Measurements from ENCODE around the gene IFT20. TPM values are rescaled to one million over a fixed set of nuclear protein-coding genes. Genes with fewer than 3 reads are reported as not detected.
"Not testable (repeated sequence)": the region's sequence is repeated elsewhere in the genome, so short reads cannot be mapped to it uniquely, and the experiment has no call there.

The IFT20 gene
- total RNA-seq, 2 experiments from 2014 or later: 17.9 to 18.1 TPM

DNA sequence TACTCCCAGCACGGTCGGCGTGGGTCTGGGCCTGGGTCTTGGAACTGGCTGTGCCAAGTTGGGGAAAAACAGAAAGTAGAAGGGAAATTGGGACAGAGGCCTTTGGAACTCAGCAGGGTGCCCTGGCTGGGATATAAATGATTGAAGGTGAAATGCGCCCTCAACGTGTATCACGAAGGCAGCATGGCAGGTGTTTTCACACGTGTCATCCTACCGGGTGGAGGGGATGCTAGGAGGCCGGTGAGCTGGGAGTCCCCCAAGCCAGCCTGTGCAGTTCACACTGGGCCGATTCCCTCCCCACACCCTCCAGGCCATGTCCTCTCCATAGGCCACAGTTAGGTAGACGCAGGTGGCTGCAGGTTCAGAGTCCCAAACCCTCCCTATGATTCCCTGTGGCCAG lies 6.2 kb upstream of the IFT20 start:
- no peak for DNase-seq
- H3K9me3 Mint-ChIP-seq: no peaks in the 10 kb centered on the region
- no peak overlapping the region for H3K27ac Mint-ChIP-seq
- CTCF ChIA-PET: no interaction called here
- H3K4me3 Mint-ChIP-seq: no peak overlapping the region
- peaks cover 16% of the 10 kb centered on the region for H3K4me1 Mint-ChIP-seq (ENCODE audit: low read depth)
- H3K27me3 Mint-ChIP-seq (ENCODE audit: low read depth): no peaks in the 10 kb centered on the region
- peaks cover 9% of the 10 kb centered on the region for H3K36me3 Mint-ChIP-seq (ENCODE audit: low read depth)
- intact Hi-C loops (cut with micrococcal nuclease): no loop called here

DNA sequence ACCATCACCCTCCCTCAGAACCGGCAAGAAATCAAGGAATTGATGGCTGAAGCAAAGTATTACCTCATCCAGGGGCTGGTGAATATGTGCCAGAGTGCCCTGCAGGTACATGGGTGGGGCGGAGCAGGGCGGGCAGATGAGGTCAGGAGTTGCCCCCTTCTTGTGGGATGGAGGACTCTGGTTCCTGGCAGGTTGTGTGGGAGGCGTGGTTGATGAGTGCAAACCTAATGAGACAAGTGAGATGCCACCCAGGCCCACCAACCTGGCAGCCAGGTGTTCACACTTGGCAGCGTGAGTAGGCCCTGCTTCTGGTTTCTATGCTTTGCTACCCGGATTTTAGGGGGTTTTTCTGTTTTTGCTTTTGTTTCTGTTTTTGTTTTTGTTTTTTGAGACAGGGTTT lies 5.1 kb upstream of the IFT20 start:
- no peak overlapping the region for H3K4me3 Mint-ChIP-seq
- H3K4me1 Mint-ChIP-seq (ENCODE audit: low read depth): peaks cover 21% of the 10 kb centered on the region
- no peak for DNase-seq
- CTCF ChIA-PET: interaction anchor here (1.1 kb wide), 1 partner anchor 89 kb away, joined by 3 read pairs; no protein-coding TSS in a partner anchor
- no peak overlapping the region for H3K27ac Mint-ChIP-seq
- H3K36me3 Mint-ChIP-seq (ENCODE audit: low read depth): peaks cover 9% of the 10 kb centered on the region
- no peaks in the 10 kb centered on the region for H3K9me3 Mint-ChIP-seq
- H3K27me3 Mint-ChIP-seq (ENCODE audit: low read depth): no peaks in the 10 kb centered on the region
- intact Hi-C loops (cut with micrococcal nuclease): no loop called here

DNA sequence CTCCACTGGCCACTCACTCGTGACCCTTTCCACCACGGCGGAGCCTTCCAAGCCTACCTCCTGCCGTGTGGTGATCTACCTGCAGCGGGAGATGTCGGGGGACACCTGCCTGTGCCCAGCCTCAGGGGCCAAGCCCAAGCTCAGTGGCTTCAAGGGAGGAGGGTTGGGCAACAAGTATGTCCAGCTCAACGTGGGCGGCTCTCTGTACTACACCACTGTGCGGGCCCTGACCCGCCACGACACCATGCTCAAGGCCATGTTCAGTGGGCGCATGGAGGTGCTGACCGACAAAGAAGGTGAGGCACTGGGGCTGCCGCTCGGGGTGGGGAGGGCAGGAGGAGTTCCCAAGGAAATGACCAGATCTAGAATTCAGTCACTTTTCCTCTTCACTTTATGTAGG lies 4.2 kb upstream of the IFT20 start:
- H3K27ac Mint-ChIP-seq: no peak overlapping the region
- CTCF ChIA-PET: no interaction called here
- intact Hi-C loops (cut with micrococcal nuclease): loop anchor here (5.0 to 10.0 kb wide), 2 partner anchors 233 to 295 kb away; partner anchors contain the start of genes NLK and PIGS
- DNase-seq: no peak
- peaks cover 9% of the 10 kb centered on the region for H3K36me3 Mint-ChIP-seq (ENCODE audit: low read depth)
- no peak overlapping the region for H3K4me3 Mint-ChIP-seq
- no peaks in the 10 kb centered on the region for H3K27me3 Mint-ChIP-seq (ENCODE audit: low read depth)
- peaks cover 26% of the 10 kb centered on the region for H3K4me1 Mint-ChIP-seq (ENCODE audit: low read depth)
- no peaks in the 10 kb centered on the region for H3K9me3 Mint-ChIP-seq

DNA sequence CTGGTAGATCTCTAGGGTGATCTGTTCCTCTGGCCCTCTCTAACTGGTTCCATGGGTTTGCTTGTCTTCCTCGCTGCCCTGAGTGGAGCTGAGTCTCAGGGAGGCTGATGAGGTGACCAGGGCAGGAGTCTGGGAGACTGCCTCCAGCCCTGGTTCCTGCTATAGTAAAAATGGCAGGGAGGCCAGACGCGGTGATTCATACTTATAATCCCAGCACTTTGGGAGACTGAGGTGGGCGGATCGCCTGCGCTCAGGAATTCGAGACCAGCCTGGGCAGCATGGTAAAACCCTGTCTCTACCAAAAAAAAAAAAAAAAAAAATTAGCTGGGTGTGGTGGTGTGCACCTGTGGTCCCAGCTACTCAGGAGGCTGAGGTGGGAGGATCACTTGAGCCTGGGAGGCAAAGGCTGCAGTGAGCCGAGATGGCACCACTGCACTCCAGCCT lies 3.5 kb upstream of the IFT20 start:
- CTCF ChIA-PET: interaction anchor here (1.0 kb wide), 1 partner anchor 78 kb away, joined by 4 read pairs; no protein-coding TSS in a partner anchor
- not testable (repeated sequence) for DNase-seq; H3K4me3 Mint-ChIP-seq; H3K9me3 Mint-ChIP-seq; H3K27me3 Mint-ChIP-seq (ENCODE audit: low read depth); H3K27ac Mint-ChIP-seq; H3K36me3 Mint-ChIP-seq (ENCODE audit: low read depth)
- intact Hi-C loops (cut with micrococcal nuclease): loop anchor here (5.0 to 10.0 kb wide), 2 partner anchors 234 to 294 kb away; partner anchors contain the start of genes NLK and PIGS
- H3K4me1 Mint-ChIP-seq (ENCODE audit: low read depth): peaks cover 31% of the 10 kb centered on the region

DNA sequence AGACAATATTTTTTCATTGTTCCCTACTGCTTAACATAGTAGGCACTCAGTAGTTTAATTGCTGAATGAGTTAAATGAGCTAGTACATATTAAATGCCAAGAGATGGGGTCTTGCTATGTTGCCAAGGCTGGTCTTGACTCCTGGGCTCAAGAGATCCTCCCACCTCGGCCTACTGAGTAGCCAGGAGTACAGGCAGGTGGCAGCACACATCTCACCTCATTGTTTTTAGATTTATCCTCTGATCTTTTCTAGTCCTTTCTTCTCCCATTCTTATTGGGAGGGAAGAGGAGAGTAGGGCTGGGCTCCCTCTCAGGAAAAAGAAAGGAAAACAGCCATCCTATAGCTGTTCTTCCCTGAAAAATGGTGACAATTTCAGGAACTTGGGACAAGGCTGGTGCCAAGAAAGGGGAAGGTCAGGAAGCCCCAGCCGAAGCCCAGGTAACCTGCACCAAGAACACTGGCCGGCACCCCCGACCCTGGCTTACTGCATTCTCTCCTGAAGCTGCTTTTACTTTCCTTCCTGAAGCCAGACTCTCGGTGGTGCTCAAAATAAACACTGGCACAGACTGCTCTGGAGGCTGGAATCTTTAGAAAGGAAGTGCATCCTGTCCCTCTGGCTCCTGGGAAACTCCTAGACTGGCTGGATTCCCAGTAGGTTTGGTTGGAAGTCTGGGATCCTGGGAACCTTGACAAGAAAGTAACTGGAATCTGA lies 2.9 kb upstream of the IFT20 start:
- H3K9me3 Mint-ChIP-seq: no peaks in the 10 kb centered on the region
- H3K4me3 Mint-ChIP-seq: no peak overlapping the region
- intact Hi-C loops (cut with micrococcal nuclease): loop anchor here (5.0 to 10.0 kb wide), 2 partner anchors 234 to 293 kb away; partner anchors contain the start of genes NLK and PIGS
- CTCF ChIA-PET: interaction anchor here (0.9 to 1.1 kb wide), 3 partner anchors 19 to 87 kb away, joined by 3 to 4 read pairs (median 3); partner anchors contain the start of gene POLDIP2
- H3K36me3 Mint-ChIP-seq (ENCODE audit: low read depth): peaks cover 6% of the 10 kb centered on the region
- no peaks in the 10 kb centered on the region for H3K27me3 Mint-ChIP-seq (ENCODE audit: low read depth)
- no peak overlapping the region for H3K27ac Mint-ChIP-seq
- H3K4me1 Mint-ChIP-seq (ENCODE audit: low read depth): peaks cover 31% of the 10 kb centered on the region
- DNase-seq: no peak

DNA sequence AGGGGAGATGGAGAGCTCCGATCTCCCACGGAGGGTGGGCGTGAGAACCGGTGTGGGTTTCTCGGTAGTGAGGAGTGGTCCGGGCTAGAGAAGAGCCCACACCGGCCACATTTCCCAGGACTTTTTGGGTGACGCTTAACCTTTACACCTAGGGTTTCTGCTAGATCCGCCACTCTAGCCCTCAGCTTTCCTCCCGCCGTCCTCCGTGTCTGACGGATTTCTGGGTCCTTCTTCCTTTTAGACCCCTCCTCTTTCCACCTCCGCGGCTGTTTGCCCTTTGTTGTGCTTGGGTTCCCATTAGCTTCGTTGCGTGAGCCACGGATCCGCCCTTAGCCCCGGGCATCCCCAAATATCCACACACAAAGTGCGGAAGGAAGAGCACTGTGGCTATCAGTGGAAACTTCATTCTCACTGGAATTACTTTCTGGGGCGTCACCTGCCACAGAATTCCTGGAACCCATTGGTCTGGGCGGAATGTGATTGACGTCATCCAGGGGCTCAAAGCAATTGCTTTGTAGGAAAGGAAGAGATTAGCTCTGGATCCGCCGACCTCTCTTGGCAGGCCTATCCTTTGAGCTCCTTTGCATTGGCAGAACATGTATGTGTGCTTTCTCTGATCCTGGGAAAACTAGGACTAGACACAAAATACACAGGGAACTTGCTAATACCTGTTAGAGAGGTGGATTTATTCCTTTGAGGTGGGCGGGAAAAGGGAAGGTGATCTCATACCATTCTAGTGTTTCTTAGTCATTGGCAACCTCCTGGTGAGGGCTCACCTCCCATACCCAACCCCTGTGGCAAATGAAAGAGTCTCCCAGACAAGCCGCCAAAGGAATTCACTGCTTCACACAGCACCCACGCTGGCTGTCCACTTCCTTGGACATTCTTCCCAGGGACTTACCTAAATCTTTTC lies 943 bp upstream of the IFT20 start:
- Mint-ChIP-seq H3K4me3 (peak overlapping the region; percentile 95), H3K4me1 (ENCODE audit: low read depth) (peaks cover 34% of the 10 kb centered on the region), H3K27ac (peak overlapping the region; percentile 90), H3K27me3 (ENCODE audit: low read depth) (no peaks in the 10 kb centered on the region), H3K9me3 (no peaks in the 10 kb centered on the region), H3K36me3 (ENCODE audit: low read depth) (peaks cover 3% of the 10 kb centered on the region)
- intact Hi-C loops (cut with micrococcal nuclease): loop anchor here (1.0 to 10.0 kb wide), 11 partner anchors 9 to 615 kb away; partner anchors contain the start of genes NLK, PHF12, PIGS and POLDIP2
- CTCF ChIA-PET: interaction anchor here (0.7 to 1.8 kb wide), 11 partner anchors 10 to 530 kb away, joined by 3 to 7 read pairs (median 4); partner anchors contain the start of gene POLDIP2
- peak; percentile 53 for DNase-seq

DNA sequence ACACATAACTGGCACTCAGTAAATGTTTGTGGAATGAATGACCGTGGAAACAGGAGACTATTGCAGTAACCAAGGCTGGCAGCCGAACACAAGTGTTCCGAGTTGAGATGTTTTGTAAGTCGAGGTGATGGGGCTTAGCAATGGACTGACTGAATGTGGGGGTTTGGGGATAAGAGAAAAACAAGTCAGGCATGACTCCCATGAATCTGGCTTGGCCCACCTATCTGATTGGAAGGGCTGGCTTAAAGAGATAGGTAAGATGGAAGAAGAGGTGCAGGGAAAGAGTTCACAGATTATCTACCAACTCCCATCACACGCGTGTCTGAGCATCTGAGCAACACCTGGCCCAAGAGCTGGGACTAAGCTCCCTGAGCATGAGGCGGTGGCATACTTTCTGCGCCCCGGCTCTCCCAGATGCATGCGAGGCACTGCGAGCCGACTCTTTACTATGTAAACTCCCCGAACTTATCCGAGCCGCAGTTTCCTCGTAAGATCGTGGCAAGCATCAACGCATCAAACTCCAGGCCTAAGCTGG lies 539 bp downstream of the IFT20 start:
- peak; percentile 33 for DNase-seq
- Mint-ChIP-seq H3K27me3 (ENCODE audit: low read depth) (no peaks in the 10 kb centered on the region), H3K9me3 (no peaks in the 10 kb centered on the region), H3K4me1 (ENCODE audit: low read depth) (peaks cover 34% of the 10 kb centered on the region), H3K4me3 (peak overlapping the region; percentile 95), H3K36me3 (ENCODE audit: low read depth) (peaks cover 1% of the 10 kb centered on the region), H3K27ac (peak overlapping the region; percentile 60)
- intact Hi-C loops (cut with micrococcal nuclease): loop anchor here (1.0 to 10.0 kb wide), 11 partner anchors 7 to 617 kb away; partner anchors contain the start of genes NLK, PHF12, PIGS and POLDIP2
- CTCF ChIA-PET: interaction anchor here (0.6 to 1.8 kb wide), 6 partner anchors 15 to 529 kb away, joined by 3 to 6 read pairs (median 4); partner anchors contain the start of gene POLDIP2

DNA sequence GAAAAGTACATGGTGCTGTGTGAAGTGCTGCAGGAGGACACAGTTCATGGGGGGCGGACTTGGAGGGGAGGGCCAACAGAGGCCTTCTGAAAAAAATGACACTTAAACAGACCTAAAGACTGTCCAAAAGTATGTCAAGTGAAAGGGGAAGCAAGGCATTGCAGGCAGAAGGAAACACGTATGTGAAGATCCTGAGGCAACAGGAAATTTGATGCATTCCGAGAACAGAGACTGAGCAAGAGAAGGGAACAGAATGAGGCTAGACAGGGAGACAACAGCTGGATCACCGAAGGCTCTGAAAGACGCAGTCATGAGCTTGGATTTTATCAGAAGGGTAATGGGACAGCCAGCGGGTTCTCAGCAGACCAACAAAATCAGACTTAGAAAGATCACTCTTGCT lies 1.1 kb downstream of the IFT20 start:
- Mint-ChIP-seq H3K4me3 (peak overlapping the region; percentile 95), H3K4me1 (ENCODE audit: low read depth) (peaks cover 34% of the 10 kb centered on the region), H3K9me3 (no peaks in the 10 kb centered on the region), H3K27ac (no peak overlapping the region), H3K36me3 (ENCODE audit: low read depth) (peaks cover 1% of the 10 kb centered on the region), H3K27me3 (ENCODE audit: low read depth) (no peaks in the 10 kb centered on the region)
- intact Hi-C loops (cut with micrococcal nuclease): loop anchor here (10.0 kb wide), 1 partner anchor 289 kb away; the partner anchor contains the start of gene NLK
- no peak for DNase-seq
- CTCF ChIA-PET: interaction anchor here (1.8 kb wide), 1 partner anchor 24 kb away, joined by 6 read pairs; the partner anchor contains the start of gene POLDIP2

DNA sequence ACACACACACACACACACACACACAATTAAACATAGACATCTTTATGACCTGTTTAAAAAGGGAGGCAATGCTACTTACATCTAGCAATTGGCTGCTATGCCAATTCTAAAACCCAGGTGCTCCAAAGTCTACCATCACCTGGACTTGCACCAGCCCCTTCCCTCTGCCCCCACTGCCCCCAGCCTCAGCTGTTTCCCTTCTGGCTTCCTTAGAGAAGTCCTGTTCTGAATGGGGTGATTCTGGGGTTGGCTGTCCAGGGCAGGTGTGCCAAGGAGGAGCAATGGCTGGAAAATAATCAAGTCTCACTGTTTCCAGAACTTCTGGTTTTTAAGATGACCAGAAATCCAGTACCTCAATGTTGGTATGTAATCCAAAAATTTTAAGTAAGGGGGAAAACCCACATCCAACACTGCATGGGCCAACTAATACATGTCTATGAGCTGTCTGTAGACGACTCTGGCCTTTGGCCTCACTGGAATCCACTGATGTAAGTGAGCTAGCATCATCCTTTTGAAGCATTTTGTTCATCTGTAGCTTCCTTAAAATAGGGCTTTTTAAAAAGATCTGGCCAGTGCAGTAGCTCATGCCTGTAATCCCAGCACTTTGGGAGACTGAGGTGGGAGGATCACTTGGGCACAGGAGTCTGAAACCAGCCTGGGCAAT lies 2.1 kb downstream of the IFT20 start:
- DNase-seq: no peak
- no peak overlapping the region for H3K27ac Mint-ChIP-seq
- peaks cover 1% of the 10 kb centered on the region for H3K36me3 Mint-ChIP-seq (ENCODE audit: low read depth)
- H3K4me3 Mint-ChIP-seq: no peak overlapping the region
- no peaks in the 10 kb centered on the region for H3K9me3 Mint-ChIP-seq
- H3K4me1 Mint-ChIP-seq (ENCODE audit: low read depth): peaks cover 30% of the 10 kb centered on the region
- CTCF ChIA-PET: no interaction called here
- no peaks in the 10 kb centered on the region for H3K27me3 Mint-ChIP-seq (ENCODE audit: low read depth)
- intact Hi-C loops (cut with micrococcal nuclease): loop anchor here (10.0 kb wide), 1 partner anchor 288 kb away; the partner anchor contains the start of gene NLK

DNA sequence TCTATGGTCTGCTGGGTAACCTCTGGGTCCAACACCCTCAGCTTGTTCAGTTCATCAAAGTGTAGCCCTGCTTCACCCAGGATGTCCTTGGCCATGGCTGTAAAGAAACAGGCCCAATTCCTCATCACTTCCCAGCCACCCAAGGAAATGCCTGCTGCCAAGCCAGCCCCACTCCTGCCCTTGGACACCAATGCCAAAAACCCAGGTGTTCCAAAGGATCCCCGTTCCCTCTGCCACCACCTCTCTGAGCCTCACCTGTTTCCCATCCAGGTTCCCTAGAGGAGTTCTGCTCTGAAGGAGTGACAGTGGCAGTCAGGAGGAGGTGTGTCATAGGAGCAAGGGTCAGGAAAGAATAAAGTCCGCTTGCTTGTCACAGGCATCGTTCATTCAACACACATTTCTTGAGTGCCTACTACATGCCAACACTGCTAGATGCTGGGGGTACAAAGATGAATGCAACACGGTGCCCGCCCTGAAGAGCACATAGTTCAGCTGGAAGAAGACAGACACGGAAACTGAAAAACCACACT lies 3.3 kb downstream of the IFT20 start:
- no peak for DNase-seq
- H3K4me3 Mint-ChIP-seq: no peak overlapping the region
- CTCF ChIA-PET: interaction anchor here (0.6 kb wide), 1 partner anchor 24 kb away, joined by 4 read pairs; no protein-coding TSS in a partner anchor
- no peak overlapping the region for H3K27ac Mint-ChIP-seq
- intact Hi-C loops (cut with micrococcal nuclease): loop anchor here (10.0 kb wide), 1 partner anchor 287 kb away; the partner anchor contains the start of gene NLK
- no peaks in the 10 kb centered on the region for H3K27me3 Mint-ChIP-seq (ENCODE audit: low read depth)
- H3K36me3 Mint-ChIP-seq (ENCODE audit: low read depth): peaks cover 10% of the 10 kb centered on the region
- H3K9me3 Mint-ChIP-seq: no peaks in the 10 kb centered on the region
- H3K4me1 Mint-ChIP-seq (ENCODE audit: low read depth): peaks cover 35% of the 10 kb centered on the region

DNA sequence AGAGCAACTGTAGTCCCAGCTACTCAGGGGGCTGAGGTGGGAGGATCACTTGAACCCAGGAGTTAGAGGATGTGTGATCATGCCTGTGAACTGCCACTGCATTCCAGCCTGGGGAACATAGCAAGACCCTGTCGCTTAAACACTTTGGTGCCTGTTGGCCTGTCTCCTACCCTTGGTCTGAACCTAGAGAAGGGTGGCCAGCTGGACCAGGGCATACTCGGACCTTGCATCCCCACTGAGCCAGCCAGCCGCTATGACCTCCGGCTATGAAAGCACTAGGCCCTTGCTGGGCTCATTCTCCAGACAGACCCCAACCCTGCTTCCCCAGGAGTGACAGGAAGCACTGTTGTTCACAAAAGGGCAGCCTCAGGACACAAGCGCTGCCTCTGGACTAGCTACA lies 4.6 kb downstream of the IFT20 start:
- no peaks in the 10 kb centered on the region for H3K9me3 Mint-ChIP-seq
- intact Hi-C loops (cut with micrococcal nuclease): loop anchor here (10.0 kb wide), 1 partner anchor 286 kb away; the partner anchor contains the start of gene NLK
- H3K36me3 Mint-ChIP-seq (ENCODE audit: low read depth): peaks cover 13% of the 10 kb centered on the region
- H3K27ac Mint-ChIP-seq: no peak overlapping the region
- DNase-seq: no peak
- no peaks in the 10 kb centered on the region for H3K27me3 Mint-ChIP-seq (ENCODE audit: low read depth)
- H3K4me1 Mint-ChIP-seq (ENCODE audit: low read depth): peaks cover 33% of the 10 kb centered on the region
- CTCF ChIA-PET: no interaction called here
- no peak overlapping the region for H3K4me3 Mint-ChIP-seq
